SK-N-SH (cell line): ENCODE measurements around the gene HHIPL1. TPM values are rescaled to one million over a fixed set of nuclear protein-coding genes. Genes with fewer than 3 reads are reported as not detected.

ENCODE experiments used
- CTCF ChIA-PET: fragments of 300-600, 350-600 bp; formaldehyde crosslinking; extraction: SDS; loops from one replicate; lab custom pipeline; 2021; lab: Yijun Ruan, JAX
- POLR2A ChIA-PET: fragments of 350-600 bp; sonication (Branson Sonifier 250); formaldehyde crosslinking; extraction: SDS; loops from one replicate; lab custom pipeline; 2020; ENCODE audit warnings: antibody characterized with exemption, inconsistent platforms; lab: Yijun Ruan, JAX
- DNase-seq: peaks from one replicate; pipeline ENCODE4 v3.0.0; 2012
- H2AFZ ChIP-seq: fragments of 200-600 bp; sonication (generic); 2 replicates; pipeline ENCODE4 v1.8.1; 2016; ENCODE audit warnings: antibody characterized with exemption, mild to moderate bottlenecking, low read depth
- H3F3A ChIP-seq: fragments of 200-600 bp; sonication (generic); replicated peaks from 2 replicates; pipeline ENCODE3; 2016; ENCODE audit warnings: antibody characterized with exemption, mild to moderate bottlenecking; ENCODE audit not compliant: insufficient read depth
- H3K27ac ChIP-seq, 2 experiments: fragments of 200-500 bp in 1 of 2; fragments of 200-600 bp in 1 of 2; sonication (Bioruptor generic) in 1 of 2; sonication (generic), shearing (Covaris generic) in 1 of 2; 2 replicates each; pipeline versions ENCODE4 v1.5.1 to v1.6.1; 2014 to 2016; ENCODE audit warnings: low read depth in 2 of 2, inconsistent platforms in 1 of 2, low read length in 1 of 2, mild to moderate bottlenecking in 1 of 2, mixed read lengths in 1 of 2
- H3K27me3 ChIP-seq: fragments of 200-600 bp; sonication (generic), shearing (Covaris generic); 2 replicates; pipeline ENCODE4 v1.6.1; 2016; ENCODE audit warnings: mixed run types; ENCODE audit not compliant: insufficient read depth
- H3K36me3 ChIP-seq, 2 experiments: fragments of 200-500 bp in 1 of 2; fragments of 200-600 bp in 1 of 2; sonication (Bioruptor generic) in 1 of 2; sonication (generic) in 1 of 2; replicated peaks in 1 of 2; 2 replicates each; pipeline versions ENCODE3 to v1.5.1; 2014 to 2016; ENCODE audit warnings: low read length in 1 of 2, mild to moderate bottlenecking in 1 of 2; ENCODE audit not compliant: insufficient read depth in 2 of 2, control insufficient read depth in 1 of 2
- H3K4me1 ChIP-seq, 2 experiments: fragments of 200-500 bp in 1 of 2; fragments of 200-600 bp in 1 of 2; sonication (Bioruptor generic) in 1 of 2; sonication (generic), shearing (Covaris generic) in 1 of 2; 2 replicates each; pipeline versions ENCODE4 v1.5.1 to v1.6.1; 2014 to 2016; ENCODE audit warnings: low read depth in 1 of 2, low read length in 1 of 2, mixed run types in 1 of 2; ENCODE audit not compliant: insufficient read depth in 2 of 2, control insufficient read depth in 1 of 2
- H3K4me2 ChIP-seq: fragments of 200-600 bp; sonication (generic), shearing (Covaris generic); 2 replicates; pipeline ENCODE4 v1.6.1; 2017; ENCODE audit warnings: mixed run types
- H3K4me3 ChIP-seq, 2 experiments: fragments of 200-500 bp in 1 of 2; fragments of 200-600 bp in 1 of 2; sonication (Bioruptor generic) in 1 of 2; sonication (generic), shearing (Covaris generic) in 1 of 2; 2 replicates each; pipeline versions ENCODE4 v1.5.1 to v1.8.1; 2014 to 2016; ENCODE audit warnings: low read depth in 2 of 2, inconsistent platforms in 1 of 2, low read length in 1 of 2, mild to moderate bottlenecking in 1 of 2, mixed read lengths in 1 of 2, moderate library complexity in 1 of 2
- H3K79me2 ChIP-seq: fragments of 200-600 bp; sonication (generic); 2 replicates; pipeline ENCODE4 v1.8.1; 2017; ENCODE audit warnings: mild to moderate bottlenecking; ENCODE audit not compliant: insufficient read depth
- H3K9ac ChIP-seq: fragments of 200-600 bp; sonication (generic); 2 replicates; pipeline ENCODE4 v1.6.1; 2017; ENCODE audit warnings: mixed run types
- H3K9me2 ChIP-seq: fragments of 200-600 bp; sonication (generic); 2 replicates; pipeline ENCODE4 v1.6.1; 2017; ENCODE audit warnings: mixed run types
- H3K9me3 ChIP-seq: fragments of 200-600 bp; sonication (generic); 2 replicates; pipeline ENCODE4 v1.6.1; 2017; ENCODE audit warnings: mixed run types, mild to moderate bottlenecking, moderate library complexity
- H4K20me1 ChIP-seq: fragments of 200-600 bp; sonication (generic); 2 replicates; pipeline ENCODE4 v1.6.1; 2017; ENCODE audit warnings: mild to moderate bottlenecking, mixed run types; ENCODE audit not compliant: insufficient read depth
- CHD2 ChIP-seq: fragments of 150-350 bp; IDR thresholded peaks from 2 replicates; pipeline ENCODE4 v1.6.1; 2018; ENCODE audit warnings: low read length; ENCODE audit not compliant: partially characterized antibody
- ELF1 ChIP-seq: IDR thresholded peaks from 2 replicates; pipeline ENCODE4 v1.4.0; 2012
- EP300 ChIP-seq, 2 experiments: IDR thresholded peaks; 2 replicates each; pipeline versions ENCODE4 v1.4.0 to v1.6.1; 2012; ENCODE audit warnings: borderline replicate concordance in 1 of 2, low read depth in 1 of 2, low read length in 1 of 2
- FOSL2 ChIP-seq: IDR thresholded peaks from 2 replicates; pipeline ENCODE4 v1.4.0; 2012; ENCODE audit warnings: low read depth, mild to moderate bottlenecking, moderate library complexity, borderline replicate concordance
- FOXJ3 ChIP-seq: sonication (generic); formaldehyde crosslinking; IDR thresholded peaks from 2 replicates; pipeline ENCODE4 v1.5.1; 2020; ENCODE audit warnings: mild to moderate bottlenecking, missing genetic modification reagents
- GABPA ChIP-seq: IDR thresholded peaks from 2 replicates; pipeline ENCODE4 v1.4.0; 2012; ENCODE audit warnings: low read depth, mild to moderate bottlenecking
- JUND ChIP-seq: IDR thresholded peaks from 2 replicates; pipeline ENCODE4 v1.4.0; 2012
- MEF2A ChIP-seq: IDR thresholded peaks from 2 replicates; pipeline ENCODE4 v1.4.0; 2012; ENCODE audit warnings: low read depth, borderline replicate concordance
- MXI1 ChIP-seq: IDR thresholded peaks from 2 replicates; pipeline ENCODE4 v1.6.1; 2012; ENCODE audit warnings: mild to moderate bottlenecking, low read depth, low read length, improper control_type of control experiment
- NFIC ChIP-seq: IDR thresholded peaks from 2 replicates; pipeline ENCODE4 v1.4.0; 2012; ENCODE audit warnings: borderline replicate concordance
- NRF1 ChIP-seq: IDR thresholded peaks from 2 replicates; pipeline ENCODE4 v1.6.1; 2012; ENCODE audit warnings: low read depth, mild to moderate bottlenecking, low read length
- PBX3 ChIP-seq: IDR thresholded peaks from 2 replicates; pipeline ENCODE4; 2012
- RAD21 ChIP-seq: IDR thresholded peaks from 2 replicates; pipeline ENCODE4 v1.6.1; 2012; ENCODE audit warnings: mild to moderate bottlenecking, low read length
- RCOR1 ChIP-seq: fragments of 150-350 bp; IDR thresholded peaks from 2 replicates; pipeline ENCODE4 v1.6.1; 2017; ENCODE audit warnings: antibody characterized with exemption, low read length
- REST ChIP-seq: IDR thresholded peaks from 2 replicates; pipeline ENCODE4 v1.6.1; 2012; ENCODE audit warnings: mild to moderate bottlenecking, low read depth, low read length, moderate library complexity
- RFX5 ChIP-seq: IDR thresholded peaks from 2 replicates; pipeline ENCODE4 v1.6.1; 2012; ENCODE audit warnings: mild to moderate bottlenecking, improper control_type of control experiment, low read length
- RXRA ChIP-seq: IDR thresholded peaks from 2 replicates; pipeline ENCODE4 v1.4.0; 2012; ENCODE audit warnings: low read depth, mild to moderate bottlenecking, borderline replicate concordance
- SIN3A ChIP-seq: IDR thresholded peaks from 2 replicates; pipeline ENCODE4 v1.6.1; 2012; ENCODE audit warnings: low read depth, mild to moderate bottlenecking, low read length, moderate library complexity, borderline replicate concordance
- SMC3 ChIP-seq: IDR thresholded peaks from 2 replicates; pipeline ENCODE4 v1.6.1; 2012; ENCODE audit warnings: low read depth, low read length, improper control_type of control experiment
- TAF1 ChIP-seq: IDR thresholded peaks from 2 replicates; pipeline ENCODE4 v1.6.1; 2012; ENCODE audit warnings: low read depth, mild to moderate bottlenecking, low read length, moderate library complexity, borderline replicate concordance
- TEAD4 ChIP-seq: IDR thresholded peaks from 2 replicates; pipeline ENCODE4 v1.4.0; 2012; ENCODE audit warnings: mild to moderate bottlenecking, borderline replicate concordance; ENCODE audit not compliant: insufficient read depth
- USF1 ChIP-seq: IDR thresholded peaks from 2 replicates; pipeline ENCODE4 v1.4.0; 2012; ENCODE audit warnings: low read depth, borderline replicate concordance
- USF2 ChIP-seq: fragments of 150-350 bp; IDR thresholded peaks from 2 replicates; pipeline ENCODE4 v1.6.1; 2017; ENCODE audit warnings: antibody characterized with exemption, low read length, low read depth, borderline replicate concordance
- ZBTB33 ChIP-seq: IDR thresholded peaks from 2 replicates; pipeline ENCODE4 v1.4.0; 2012; ENCODE audit warnings: low read depth, borderline replicate concordance
- WGBS: methylation state at CpG from one replicate; pipeline ENCODE4 v1.1.6; 2017; ENCODE audit warnings: low lambda C conversion rate; 5-methylcytosine and 5-hydroxymethylcytosine counted together
- polyA plus RNA-seq, 3 experiments: library from polyadenylated mRNA; depleted of rRNA; stranded (reverse); fragments of >200 nt; gene quantifications; 2 replicates each; pipeline ENCODE4 v1.2.3, GENCODE V29; 2012
- TF ChIP-seq, protein P1 (sequence below): IDR thresholded peaks from 2 replicates; pipeline ENCODE4 v1.4.0; 2012; ENCODE audit warnings: low read depth

HHIPL1 gene
- polyA plus RNA-seq, 1 of the 3 experiments (the other 2 are of a cell fraction): 0.02 TPM

GRCh38 chr14:99628887-99629618, 15.9 kb upstream of the HHIPL1 start:
- WGBS: 27% methylated on average over 14 of the region's 20 CpGs
- DNase-seq: peak; percentile 93
- POLR2A ChIA-PET: interaction anchor here (1.1 kb wide), 1 partner anchor 54 kb away, joined by 3 read pairs; no protein-coding TSS in a partner anchor
- TF ChIP-seq ELF1 (no peak), GABPA (no peak), RFX5 (no peak), FOSL2 (no peak), NFIC (no peak), TEAD4 (no peak), CHD2 (peak; percentile 20), FOXJ3 (CRISPR knock-in tag) (no peak), SIN3A (0 out of 2 replicates have a peak, but pooled peaks have one; percentile 33), PBX3 (no peak), EP300 (IDR thresholded peaks at IDR 0.05; ENCODE audit: borderline replicate concordance in 1 of 2, low read depth in 1 of 2, low read length in 1 of 2) (no peak), SMC3 (peak; percentile 98), MEF2A (no peak), TAF1 (no peak), RCOR1 (no peak), ZBTB33 (no peak), NRF1 (no peak), USF2 (no peak), RXRA (no peak), REST (no peak), RAD21 (peak; percentile 97), MXI1 (peak; percentile 39; the same call in 1 of the 2 replicates), JUND (no peak), USF1 (peak; percentile 67; the same call in 1 of the 2 replicates)
- TF ChIP-seq, protein P1, sequence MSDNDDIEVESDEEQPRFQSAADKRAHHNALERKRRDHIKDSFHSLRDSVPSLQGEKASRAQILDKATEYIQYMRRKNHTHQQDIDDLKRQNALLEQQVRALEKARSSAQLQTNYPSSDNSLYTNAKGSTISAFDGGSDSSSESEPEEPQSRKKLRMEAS: peak; percentile 57; the same call in 1 of the 2 replicates

More at GRCh38 chr14:99628887-99629618, 15.9 kb upstream of the HHIPL1 start:
- H3K27ac ChIP-seq: no peak overlapping the region
- peak overlapping the region; percentile 18; the same call in 1 of the 2 replicates for H3K4me2 ChIP-seq
- CTCF ChIA-PET: interaction anchor here (0.6 to 4.2 kb wide), 36 partner anchors 9 to 192 kb away, joined by 3 to 34 read pairs (median 4); partner anchors contain the start of gene CCDC85C
- peak overlapping the region in 1 of 2 experiments; percentile 50; a peak in 1 of 4 replicates for H3K4me3 ChIP-seq
- no peaks in the 10 kb centered on the region for H3K9me3 ChIP-seq
- H3K9ac ChIP-seq: no peak overlapping the region
- no peaks in the 10 kb centered on the region for H3K36me3 ChIP-seq
- H2AFZ ChIP-seq: no peak overlapping the region
- H3K9me2 ChIP-seq: no peaks in the 10 kb centered on the region
- no peaks in the 10 kb centered on the region for H3K79me2 ChIP-seq
- no peaks in the 10 kb centered on the region for H4K20me1 ChIP-seq
- H3F3A ChIP-seq: peaks cover 1% of the 10 kb centered on the region
- no peaks in the 10 kb centered on the region for H3K27me3 ChIP-seq
- peaks cover 0 to 29% of the 10 kb centered on the region in 2 experiments; a peak in 2 of 4 replicates for H3K4me1 ChIP-seq
